ENCODE results near the gene PRDM2.
A peak's percentile ranks its signal among the peaks of the same experiment; 100 is the strongest.

PRDM2 gene

GRCh38 chr1:13737398-13737797 lies 37.4 kb downstream of the PRDM2 start:
- ATAC-seq = peak; percentile 71
- H3K4me3 Mint-ChIP-seq = no peak overlapping the region
- H3K4me1 Mint-ChIP-seq = peaks cover 35% of the 10 kb centered on the region
- H3K36me3 Mint-ChIP-seq = peaks cover 12% of the 10 kb centered on the region
- H3K9me3 Mint-ChIP-seq = no peaks in the 10 kb centered on the region
- peak overlapping the region; percentile 20 for H3K27ac Mint-ChIP-seq
- no peak for DNase-seq (ENCODE audit: low spot score in 2 of 2)

GRCh38 chr1:13746342-13746741 lies 46.4 kb downstream of the PRDM2 start:
- Mint-ChIP-seq H3K27ac (no peak overlapping the region), H3K36me3 (peaks cover 52% of the 10 kb centered on the region), H3K4me1 (peaks cover 21% of the 10 kb centered on the region), H3K9me3 (no peaks in the 10 kb centered on the region), H3K4me3 (no peak overlapping the region)
- DNase-seq (ENCODE audit: low spot score in 2 of 2) (no peak), ATAC-seq (no peak)

DNA sequence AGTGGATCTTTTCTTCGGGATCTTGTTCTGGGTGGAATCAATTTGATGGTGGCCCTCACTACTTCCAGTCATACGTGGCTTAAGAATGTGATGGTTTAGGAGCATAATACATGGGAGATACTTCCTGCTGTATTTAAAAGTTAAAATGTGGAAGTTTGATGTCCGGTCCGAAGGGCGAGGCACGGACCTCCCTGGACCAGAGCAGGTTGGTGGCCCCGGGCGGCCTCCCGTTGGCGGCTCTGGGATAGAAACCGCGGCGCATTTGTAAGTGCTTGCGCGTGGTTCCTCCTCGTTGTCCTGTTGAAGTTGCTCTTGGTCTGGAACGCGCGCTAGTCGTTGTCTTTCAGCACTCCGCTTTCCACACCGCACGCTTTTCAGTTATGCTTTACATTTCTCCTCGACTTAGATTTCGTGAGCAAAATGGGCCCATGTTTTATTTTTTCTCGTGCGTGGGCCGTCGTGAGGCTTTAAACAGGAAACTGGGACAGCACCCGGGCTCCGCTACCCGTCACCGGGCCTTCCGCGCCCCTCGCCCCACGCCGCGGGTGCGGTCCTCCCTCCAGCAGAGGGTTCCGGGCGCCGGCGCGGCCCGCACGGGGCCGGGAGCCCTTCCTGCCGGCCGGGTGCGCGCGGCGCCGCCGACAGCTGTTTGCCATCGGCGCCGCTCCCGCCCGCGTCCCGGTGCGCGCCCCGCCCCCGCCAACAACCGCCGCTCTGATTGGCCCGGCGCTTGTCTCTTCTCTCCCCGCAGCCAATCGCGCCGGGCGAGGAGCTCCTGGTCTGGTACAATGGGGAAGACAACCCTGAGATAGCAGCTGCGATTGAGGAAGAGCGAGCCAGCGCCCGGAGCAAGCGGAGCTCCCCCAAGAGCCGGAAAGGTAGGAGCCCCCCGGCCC lies 48.9 kb downstream of the PRDM2 start:
- Mint-ChIP-seq H3K27ac (peak overlapping the region; percentile 95), H3K9me3 (no peaks in the 10 kb centered on the region), H3K4me1 (peaks cover 47% of the 10 kb centered on the region), H3K36me3 (peaks cover 47% of the 10 kb centered on the region), H3K4me3 (peak overlapping the region; percentile 95)
- peak; percentile 95 for ATAC-seq
- DNase-seq (ENCODE audit: low spot score in 2 of 2) = peak; percentile 88 to 94

DNA sequence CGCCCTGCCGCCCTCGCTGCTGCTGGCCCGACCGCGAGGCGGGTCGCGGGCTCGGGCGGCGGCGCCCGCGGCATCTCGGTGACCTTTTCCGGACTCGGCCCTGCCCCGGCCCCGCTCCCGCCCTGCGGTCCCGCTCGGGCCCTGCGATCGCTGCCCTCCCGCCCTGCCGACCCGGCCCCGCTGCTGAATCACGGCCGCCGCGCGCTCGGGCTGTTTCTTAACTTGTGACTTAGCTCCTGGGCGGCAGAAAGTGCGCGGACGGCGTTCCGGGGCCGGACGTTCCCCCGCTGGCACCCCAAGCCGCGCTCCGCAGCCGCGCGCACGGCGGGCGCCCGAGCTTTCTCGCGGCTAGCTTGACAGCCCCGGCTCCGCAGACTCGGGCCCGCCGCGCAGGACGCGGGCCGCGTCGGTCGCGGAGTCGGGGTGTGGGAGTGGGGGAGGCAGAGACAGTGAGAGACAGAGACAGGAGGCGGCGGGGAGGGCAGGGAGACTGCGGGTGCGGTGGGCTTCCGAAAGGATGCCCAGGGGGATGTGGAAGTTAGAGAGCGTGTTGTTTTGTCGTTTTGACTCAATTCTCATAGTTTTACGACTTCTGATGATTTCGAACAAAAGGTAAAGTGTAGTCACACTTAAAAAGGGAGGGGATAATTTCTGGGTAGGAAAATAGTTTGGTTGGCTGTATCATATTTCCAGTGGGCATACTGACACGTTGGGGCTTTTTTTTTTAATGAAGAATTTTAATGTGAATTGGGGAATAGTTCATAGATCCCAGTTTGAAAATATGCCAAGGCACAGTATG lies 49.8 kb downstream of the PRDM2 start:
- H3K9me3 Mint-ChIP-seq = no peaks in the 10 kb centered on the region
- H3K4me1 Mint-ChIP-seq = peaks cover 55% of the 10 kb centered on the region
- peaks cover 56% of the 10 kb centered on the region for H3K36me3 Mint-ChIP-seq
- ATAC-seq = peak; percentile 64
- H3K4me3 Mint-ChIP-seq = peak overlapping the region; percentile 95
- DNase-seq (ENCODE audit: low spot score in 2 of 2) = peak; percentile 58 to 81
- peak overlapping the region; percentile 95 for H3K27ac Mint-ChIP-seq

DNA sequence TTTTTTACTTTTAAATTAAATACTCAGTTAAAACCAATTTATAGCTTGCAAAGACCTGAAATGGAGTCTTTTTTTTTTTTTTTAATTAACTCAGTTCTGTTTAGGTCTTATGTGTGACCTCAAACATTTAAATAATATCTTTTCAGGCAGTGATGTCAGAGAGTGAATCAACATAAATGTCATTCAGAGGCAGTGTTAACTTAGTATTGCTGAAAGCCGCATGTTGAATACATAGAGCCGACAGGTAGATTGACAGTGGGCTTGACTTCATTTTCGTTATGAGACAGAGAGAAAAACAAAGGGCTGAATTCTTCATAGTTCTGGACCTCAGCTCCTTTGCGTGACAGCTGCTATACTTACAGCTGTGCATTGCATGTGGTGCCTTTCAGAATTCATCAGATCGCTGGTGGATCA lies 51.5 kb downstream of the PRDM2 start:
- Mint-ChIP-seq H3K36me3 (peaks cover 73% of the 10 kb centered on the region), H3K9me3 (no peaks in the 10 kb centered on the region), H3K4me3 (peak overlapping the region; percentile 95), H3K27ac (peak overlapping the region; percentile 95), H3K4me1 (peaks cover 61% of the 10 kb centered on the region)
- DNase-seq (ENCODE audit: low spot score in 2 of 2) (no peak), ATAC-seq (peak; percentile 8)

DNA sequence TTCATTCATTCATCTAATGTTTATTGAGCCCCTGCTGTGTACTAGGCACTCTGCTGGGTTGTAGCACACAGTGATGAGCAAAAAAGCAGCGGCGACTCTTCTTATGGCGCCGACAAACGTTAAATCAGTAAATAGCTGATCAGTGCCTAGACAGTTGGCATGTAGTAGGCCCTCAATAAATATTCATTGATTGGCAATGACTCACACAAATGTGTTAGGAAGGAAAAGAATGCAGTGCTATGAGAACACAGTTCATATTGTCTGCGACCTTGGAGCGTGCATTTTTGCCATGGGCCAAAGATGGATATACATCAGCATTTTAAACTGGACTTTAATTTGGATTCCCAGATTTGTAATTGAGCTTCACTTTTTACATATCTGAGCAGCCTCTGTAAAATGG lies 52.0 kb downstream of the PRDM2 start:
- Mint-ChIP-seq H3K9me3 (no peaks in the 10 kb centered on the region), H3K36me3 (peaks cover 78% of the 10 kb centered on the region), H3K27ac (no peak overlapping the region), H3K4me1 (peaks cover 67% of the 10 kb centered on the region), H3K4me3 (peak overlapping the region; percentile 95)
- DNase-seq (ENCODE audit: low spot score in 2 of 2) (no peak), ATAC-seq (no peak)

- Mint-ChIP-seq H3K4me1 (peaks cover 75% of the 10 kb centered on the region), H3K9me3 (no peaks in the 10 kb centered on the region), H3K27ac (peak overlapping the region; percentile 77), H3K36me3 (peaks cover 87% of the 10 kb centered on the region), H3K4me3 (peak overlapping the region; percentile 95)
- DNase-seq (ENCODE audit: low spot score in 2 of 2) (no peak), ATAC-seq (no peak)
Observed at GRCh38 chr1:13752852-13753251, 52.9 kb downstream of the PRDM2 start.

DNA sequence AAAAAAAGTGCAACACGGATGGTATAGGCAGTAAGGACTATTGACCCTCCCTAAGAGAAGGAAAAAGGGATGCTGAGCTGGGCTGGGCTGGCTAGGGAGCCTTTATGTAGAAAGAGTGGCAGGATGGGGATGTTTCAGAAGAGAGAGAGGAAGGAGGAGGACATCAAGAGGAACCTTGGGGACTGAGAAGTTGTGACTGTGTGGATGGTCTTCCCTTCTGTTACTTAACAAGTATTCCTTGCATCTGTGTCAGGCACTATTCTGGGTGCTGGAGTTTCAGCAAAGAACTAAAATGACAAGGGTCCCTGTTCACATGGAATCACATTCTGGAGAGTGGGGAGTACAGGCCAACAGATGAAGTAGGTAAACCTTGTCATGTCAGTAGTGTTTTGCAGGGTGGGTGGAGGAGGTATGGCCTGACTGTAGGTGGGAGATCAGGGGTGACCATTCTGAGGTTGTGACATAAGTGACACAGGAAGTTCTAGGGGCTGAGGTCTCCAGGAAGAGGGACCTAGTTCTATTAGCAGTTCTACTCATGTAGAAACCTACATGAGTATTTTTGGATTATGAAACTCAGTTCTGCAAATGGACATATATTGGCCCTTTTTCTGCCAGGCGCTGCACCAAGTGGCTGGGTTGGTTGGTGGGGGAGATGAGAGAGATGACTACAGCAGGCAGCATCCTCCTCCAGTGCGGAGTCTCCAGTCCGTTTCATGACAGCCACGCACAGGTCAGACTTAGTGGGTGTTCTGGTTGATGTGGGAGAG lies 53.8 kb downstream of the PRDM2 start:
- ATAC-seq (peak; percentile 2), DNase-seq (ENCODE audit: low spot score in 2 of 2) (no peak)
- Mint-ChIP-seq H3K36me3 (peaks cover 89% of the 10 kb centered on the region), H3K4me1 (peaks cover 72% of the 10 kb centered on the region), H3K4me3 (peak overlapping the region; percentile 95), H3K27ac (peak overlapping the region; percentile 77), H3K9me3 (no peaks in the 10 kb centered on the region)

DNA sequence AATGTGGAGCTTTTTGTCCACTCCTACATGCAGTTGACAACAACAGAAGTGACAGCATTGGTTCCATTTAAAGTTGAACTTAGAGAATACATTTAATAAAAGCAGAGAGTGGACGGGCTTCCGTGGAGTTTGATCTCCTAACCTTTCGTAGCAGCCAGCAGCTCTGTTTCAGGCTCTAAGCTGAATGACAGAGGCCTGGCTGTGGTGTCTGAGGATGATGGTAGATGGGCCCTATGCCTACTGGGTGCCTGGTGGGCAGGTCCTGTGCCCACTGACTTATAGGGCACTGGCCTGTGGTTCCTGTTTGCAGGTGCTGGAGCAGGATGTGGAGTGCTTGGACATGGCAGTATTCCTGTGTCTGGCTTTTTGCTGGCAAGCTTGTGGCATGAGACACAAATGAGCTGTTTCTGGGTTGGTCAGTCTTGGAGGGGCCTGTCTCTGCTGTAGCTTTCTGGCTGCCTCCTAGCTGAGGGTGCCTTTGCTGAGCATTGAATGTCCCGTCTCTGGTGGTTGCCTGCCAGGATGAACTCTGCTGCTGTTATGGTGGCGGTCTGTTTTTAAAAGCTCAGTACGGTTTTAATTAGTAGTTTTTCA lies 54.6 kb downstream of the PRDM2 start:
- H3K9me3 Mint-ChIP-seq = no peaks in the 10 kb centered on the region
- peaks cover 87% of the 10 kb centered on the region for H3K36me3 Mint-ChIP-seq
- ATAC-seq = no peak
- no peak for DNase-seq (ENCODE audit: low spot score in 2 of 2)
- peaks cover 77% of the 10 kb centered on the region for H3K4me1 Mint-ChIP-seq
- H3K27ac Mint-ChIP-seq = peak overlapping the region; percentile 77
- peak overlapping the region; percentile 95 for H3K4me3 Mint-ChIP-seq

DNA sequence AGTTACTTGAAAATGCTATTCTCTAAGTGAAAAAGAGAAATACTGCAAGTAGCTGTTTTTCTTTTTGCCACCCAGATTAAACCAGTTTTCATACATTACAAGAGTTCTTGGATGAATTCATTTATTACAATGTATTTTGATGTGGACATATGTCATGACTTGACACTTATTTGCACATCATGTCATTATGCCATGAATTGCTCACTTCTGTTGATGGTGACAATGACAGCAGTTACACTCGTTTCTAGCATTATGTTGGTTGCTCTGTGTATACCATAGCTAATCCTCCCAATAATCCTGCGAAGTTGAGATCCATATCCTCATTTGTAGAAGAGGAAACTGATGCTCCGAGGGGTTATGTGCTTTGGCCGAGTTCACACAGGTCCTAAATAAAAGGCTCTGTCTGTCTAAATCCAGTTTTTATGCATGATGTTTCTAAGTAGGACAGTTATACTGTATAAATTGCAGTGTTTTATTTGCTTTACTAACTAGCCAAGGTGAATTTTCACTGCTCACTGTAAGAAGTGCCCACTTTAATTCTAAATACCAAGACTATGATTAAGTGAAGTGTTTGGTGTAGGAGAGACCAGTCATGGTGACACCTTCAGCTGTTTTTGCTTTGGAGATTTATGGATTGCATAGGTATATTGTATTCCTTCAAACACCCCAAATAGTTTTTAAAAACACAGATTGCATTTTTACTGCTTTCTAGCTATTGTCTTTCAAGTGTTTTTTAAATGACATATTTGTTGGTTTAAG lies 56.7 kb downstream of the PRDM2 start:
- Mint-ChIP-seq H3K4me1 (peaks cover 70% of the 10 kb centered on the region), H3K27ac (peak overlapping the region; percentile 60), H3K9me3 (no peaks in the 10 kb centered on the region), H3K36me3 (peaks cover 71% of the 10 kb centered on the region), H3K4me3 (peak overlapping the region; percentile 4)
- ATAC-seq = peak; percentile 56
- no peak for DNase-seq (ENCODE audit: low spot score in 2 of 2)

- Mint-ChIP-seq H3K36me3 (peaks cover 65% of the 10 kb centered on the region), H3K27ac (peak overlapping the region; percentile 60)
Observed at GRCh38 chr1:13757693-13758092, 57.7 kb downstream of the PRDM2 start.

GRCh38 chr1:13759072-13759471 lies 59.1 kb downstream of the PRDM2 start:
- peaks cover 56% of the 10 kb centered on the region for H3K36me3 Mint-ChIP-seq
- H3K4me1 Mint-ChIP-seq = peaks cover 70% of the 10 kb centered on the region
- no peaks in the 10 kb centered on the region for H3K9me3 Mint-ChIP-seq
- H3K27ac Mint-ChIP-seq = no peak overlapping the region
- H3K4me3 Mint-ChIP-seq = no peak overlapping the region
- ATAC-seq (no peak), DNase-seq (ENCODE audit: low spot score in 2 of 2) (no peak)

More at GRCh38 chr1:13757693-13758092, 57.7 kb downstream of the PRDM2 start:
- Mint-ChIP-seq H3K4me1 (peaks cover 70% of the 10 kb centered on the region), H3K9me3 (no peaks in the 10 kb centered on the region), H3K4me3 (no peak overlapping the region)
- ATAC-seq (no peak), DNase-seq (ENCODE audit: low spot score in 2 of 2) (no peak)

DNA sequence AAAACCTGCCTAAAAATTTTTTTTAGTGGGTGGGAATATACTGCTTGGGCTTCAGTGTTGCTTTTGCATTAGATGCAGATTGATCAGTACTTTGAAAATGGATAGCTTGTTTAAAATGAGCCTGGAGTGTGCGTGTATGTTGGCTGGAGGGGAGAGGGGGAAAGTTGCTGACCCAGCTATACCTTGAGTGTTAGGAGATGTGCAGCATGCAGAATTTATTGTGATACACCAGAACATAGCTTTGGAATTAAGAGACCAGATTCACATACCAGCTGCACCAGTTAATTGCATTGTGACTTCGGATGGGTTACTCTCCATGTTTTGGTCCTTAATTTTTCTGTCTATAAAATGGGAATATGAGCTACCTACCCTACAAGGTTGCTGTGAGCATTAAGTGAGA lies 60.4 kb downstream of the PRDM2 start:
- H3K27ac Mint-ChIP-seq = no peak overlapping the region
- no peak for DNase-seq (ENCODE audit: low spot score in 2 of 2)
- H3K4me1 Mint-ChIP-seq = peaks cover 69% of the 10 kb centered on the region
- no peaks in the 10 kb centered on the region for H3K9me3 Mint-ChIP-seq
- no peak for ATAC-seq
- peaks cover 48% of the 10 kb centered on the region for H3K36me3 Mint-ChIP-seq
- no peak overlapping the region for H3K4me3 Mint-ChIP-seq

- Mint-ChIP-seq H3K4me1 (peaks cover 73% of the 10 kb centered on the region), H3K4me3 (no peak overlapping the region), H3K9me3 (no peaks in the 10 kb centered on the region), H3K36me3 (peaks cover 44% of the 10 kb centered on the region), H3K27ac (no peak overlapping the region)
- ATAC-seq = no peak
- DNase-seq (ENCODE audit: low spot score in 2 of 2) = no peak
Observed at GRCh38 chr1:13760921-13761320, 60.9 kb downstream of the PRDM2 start.
